HUES6 (cell line): Measurements from ENCODE around the gene NGF.

Source experiments
- H3K27ac ChIP-seq: 2 replicates; pipeline ENCODE4 v1.7.0; 2013; ENCODE audit warnings: low read depth, mild to moderate bottlenecking, low read length, inconsistent platforms
- H3K27me3 ChIP-seq: 2 replicates; pipeline ENCODE4 v1.6.1; 2013; ENCODE audit warnings: low read length; ENCODE audit not compliant: control insufficient read depth, insufficient read depth
- H3K36me3 ChIP-seq: 2 replicates; pipeline ENCODE4 v1.6.1; 2013; ENCODE audit warnings: low read length; ENCODE audit not compliant: control insufficient read depth, insufficient read depth
- H3K4me1 ChIP-seq: 2 replicates; pipeline ENCODE4 v1.6.1; 2013; ENCODE audit warnings: low read length; ENCODE audit not compliant: control insufficient read depth, insufficient read depth
- H3K4me3 ChIP-seq: 2 replicates; pipeline ENCODE4 v1.5.1; 2013; ENCODE audit warnings: low read depth, low read length
- H3K9ac ChIP-seq: one replicate; pipeline ENCODE4 v1.6.1; 2013; ENCODE audit warnings: mild to moderate bottlenecking, low read length
- H3K9me3 ChIP-seq: 2 replicates; pipeline ENCODE4 v1.6.1; 2013; ENCODE audit warnings: low read depth, low read length; ENCODE audit not compliant: control insufficient read depth, insufficient read depth

NGF gene

GRCh38 chr1:115307661-115308060 lies 30.4 kb downstream of the NGF start:
- Histone ChIP-seq H3K9me3 (no peaks in the 10 kb centered on the region), H3K27ac (no peak overlapping the region), H3K4me1 (no peaks in the 10 kb centered on the region), H3K36me3 (no peaks in the 10 kb centered on the region), H3K4me3 (no peak overlapping the region), H3K27me3 (no peaks in the 10 kb centered on the region), H3K9ac (no peak overlapping the region)

GRCh38 chr1:115306146-115306545 lies 31.9 kb downstream of the NGF start:
- Histone ChIP-seq H3K36me3 (no peaks in the 10 kb centered on the region), H3K27ac (no peak overlapping the region), H3K9me3 (no peaks in the 10 kb centered on the region), H3K9ac (no peak overlapping the region), H3K4me1 (0 out of 2 replicates have a peak, but pooled peaks cover under 1% of the 10 kb centered on the region), H3K27me3 (no peaks in the 10 kb centered on the region), H3K4me3 (no peak overlapping the region)

- Histone ChIP-seq H3K9ac (no peak overlapping the region), H3K36me3 (no peaks in the 10 kb centered on the region), H3K4me3 (no peak overlapping the region), H3K9me3 (no peaks in the 10 kb centered on the region), H3K27ac (no peak overlapping the region), H3K27me3 (no peaks in the 10 kb centered on the region), H3K4me1 (peaks cover 25% of the 10 kb centered on the region)
Measured at GRCh38 chr1:115303364-115303763, 34.7 kb downstream of the NGF start.

- no peak overlapping the region for H3K27ac ChIP-seq
- H3K27me3 ChIP-seq, result no peaks in the 10 kb centered on the region
- H3K4me1 ChIP-seq, result peaks cover 25% of the 10 kb centered on the region
- H3K4me3 ChIP-seq, result no peak overlapping the region
- H3K9ac ChIP-seq, result no peak overlapping the region
- H3K36me3 ChIP-seq, result no peaks in the 10 kb centered on the region
- no peaks in the 10 kb centered on the region for H3K9me3 ChIP-seq
Measured at GRCh38 chr1:115302390-115302961, 35.6 kb downstream of the NGF start.

GRCh38 chr1:115301438-115302020 lies 36.5 kb downstream of the NGF start:
- Histone ChIP-seq H3K4me3 (no peak overlapping the region), H3K9ac (no peak overlapping the region), H3K9me3 (no peaks in the 10 kb centered on the region), H3K27ac (no peak overlapping the region), H3K36me3 (no peaks in the 10 kb centered on the region), H3K27me3 (no peaks in the 10 kb centered on the region), H3K4me1 (peaks cover 25% of the 10 kb centered on the region)

GRCh38 chr1:115300087-115300876 lies 37.8 kb downstream of the NGF start:
- Histone ChIP-seq H3K4me3 (no peak overlapping the region), H3K9ac (peak overlapping the region; percentile 2), H3K9me3 (no peaks in the 10 kb centered on the region), H3K27ac (no peak overlapping the region), H3K27me3 (no peaks in the 10 kb centered on the region), H3K4me1 (peaks cover 25% of the 10 kb centered on the region), H3K36me3 (no peaks in the 10 kb centered on the region)

GRCh38 chr1:115299266-115299665 lies 38.8 kb downstream of the NGF start:
- no peaks in the 10 kb centered on the region for H3K27me3 ChIP-seq

GRCh38 chr1:115296981-115297380 lies 41.1 kb downstream of the NGF start:
- Histone ChIP-seq H3K27ac (no peak overlapping the region), H3K36me3 (no peaks in the 10 kb centered on the region), H3K27me3 (no peaks in the 10 kb centered on the region), H3K4me1 (peaks cover 25% of the 10 kb centered on the region), H3K4me3 (no peak overlapping the region), H3K9me3 (no peaks in the 10 kb centered on the region), H3K9ac (no peak overlapping the region)

More at GRCh38 chr1:115299266-115299665, 38.8 kb downstream of the NGF start:
- H3K36me3 ChIP-seq, result no peaks in the 10 kb centered on the region
- no peak overlapping the region for H3K9ac ChIP-seq
- no peaks in the 10 kb centered on the region for H3K9me3 ChIP-seq
- H3K4me3 ChIP-seq, result no peak overlapping the region
- peaks cover 25% of the 10 kb centered on the region for H3K4me1 ChIP-seq
- H3K27ac ChIP-seq, result no peak overlapping the region

- Histone ChIP-seq H3K27me3 (no peaks in the 10 kb centered on the region), H3K9ac (no peak overlapping the region), H3K4me3 (no peak overlapping the region), H3K36me3 (no peaks in the 10 kb centered on the region), H3K4me1 (peaks cover 23% of the 10 kb centered on the region), H3K9me3 (no peaks in the 10 kb centered on the region), H3K27ac (no peak overlapping the region)
Measured at GRCh38 chr1:115295904-115296696, 41.9 kb downstream of the NGF start.

- no peak overlapping the region for H3K9ac ChIP-seq
Measured at GRCh38 chr1:115293899-115294298, 44.1 kb downstream of the NGF start.

More at GRCh38 chr1:115293899-115294298, 44.1 kb downstream of the NGF start:
- no peaks in the 10 kb centered on the region for H3K27me3 ChIP-seq
- 0 out of 2 replicates have a peak, but pooled peaks cover 2% of the 10 kb centered on the region for H3K4me1 ChIP-seq
- no peak overlapping the region for H3K4me3 ChIP-seq
- H3K36me3 ChIP-seq, result no peaks in the 10 kb centered on the region
- no peaks in the 10 kb centered on the region for H3K9me3 ChIP-seq
- no peak overlapping the region for H3K27ac ChIP-seq
